Measurements from ENCODE around the gene MRPS11.

GRCh38 chr15:88430051-88430450, 37.5 kb upstream of the MRPS11 start:
- TF ChIP-seq, protein P1, sequence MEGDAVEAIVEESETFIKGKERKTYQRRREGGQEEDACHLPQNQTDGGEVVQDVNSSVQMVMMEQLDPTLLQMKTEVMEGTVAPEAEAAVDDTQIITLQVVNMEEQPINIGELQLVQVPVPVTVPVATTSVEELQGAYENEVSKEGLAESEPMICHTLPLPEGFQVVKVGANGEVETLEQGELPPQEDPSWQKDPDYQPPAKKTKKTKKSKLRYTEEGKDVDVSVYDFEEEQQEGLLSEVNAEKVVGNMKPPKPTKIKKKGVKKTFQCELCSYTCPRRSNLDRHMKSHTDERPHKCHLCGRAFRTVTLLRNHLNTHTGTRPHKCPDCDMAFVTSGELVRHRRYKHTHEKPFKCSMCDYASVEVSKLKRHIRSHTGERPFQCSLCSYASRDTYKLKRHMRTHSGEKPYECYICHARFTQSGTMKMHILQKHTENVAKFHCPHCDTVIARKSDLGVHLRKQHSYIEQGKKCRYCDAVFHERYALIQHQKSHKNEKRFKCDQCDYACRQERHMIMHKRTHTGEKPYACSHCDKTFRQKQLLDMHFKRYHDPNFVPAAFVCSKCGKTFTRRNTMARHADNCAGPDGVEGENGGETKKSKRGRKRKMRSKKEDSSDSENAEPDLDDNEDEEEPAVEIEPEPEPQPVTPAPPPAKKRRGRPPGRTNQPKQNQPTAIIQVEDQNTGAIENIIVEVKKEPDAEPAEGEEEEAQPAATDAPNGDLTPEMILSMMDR (IDR thresholded peaks at IDR 0.05; ENCODE audit: low read length), result no peak
- TF ChIP-seq EZH2phosphoT487 (IDR thresholded peaks at IDR 0.05; ENCODE audit: low read length), result no peak
- no peak for TF ChIP-seq EZH2 (optimal IDR thresholded peaks at IDR 0.05; ENCODE audit: low read depth, low read length)
